GM18867 (cell line): ENCODE results near the gene CNTNAP2.
"Not testable (repeated sequence)": the region's sequence is repeated elsewhere in the genome, so short reads cannot be mapped to it uniquely, and the experiment has no call there.

Source experiments
- ATAC-seq: cut with Tn5 transposase; IDR thresholded peaks from one replicate; pipeline ENCODE4 v1.9.1; 2021; ENCODE audit warnings: mild to moderate bottlenecking, moderate library complexity; ENCODE audit not compliant: unreplicated experiment

CNTNAP2 gene

GRCh38 chr7:148435715-148436114, 2319.1 kb downstream of the CNTNAP2 start:
- no peak for ATAC-seq

- ATAC-seq, result no peak
These were observed 2319.5 kb downstream of the CNTNAP2 start for GRCh38 chr7:148436135-148436534.

GRCh38 chr7:148436571-148436970, 2320.0 kb downstream of the CNTNAP2 start:
- ATAC-seq, result peak; percentile 60

GRCh38 chr7:148437043-148437442, 2320.4 kb downstream of the CNTNAP2 start:
- no peak for ATAC-seq

- no peak for ATAC-seq
These were observed 2325.6 kb downstream of the CNTNAP2 start for GRCh38 chr7:148442141-148442655.

- ATAC-seq, result no peak
These were observed 2326.3 kb downstream of the CNTNAP2 start for GRCh38 chr7:148442933-148443332.

GRCh38 chr7:148445260-148446044, 2328.9 kb downstream of the CNTNAP2 start:
- ATAC-seq, result no peak

GRCh38 chr7:148447221-148447849, 2330.7 kb downstream of the CNTNAP2 start:
- ATAC-seq, result peak; percentile 84

GRCh38 chr7:148451526-148451925, 2334.9 kb downstream of the CNTNAP2 start:
- ATAC-seq, result not testable (repeated sequence)

GRCh38 chr7:148456351-148456750, 2339.8 kb downstream of the CNTNAP2 start:
- no peak for ATAC-seq

GRCh38 chr7:148457310-148457921, 2340.8 kb downstream of the CNTNAP2 start:
- no peak for ATAC-seq

GRCh38 chr7:148458263-148458662, 2341.7 kb downstream of the CNTNAP2 start:
- ATAC-seq, result no peak

GRCh38 chr7:148461392-148462179, 2345.0 kb downstream of the CNTNAP2 start:
- no peak for ATAC-seq

GRCh38 chr7:148462774-148463173, 2346.2 kb downstream of the CNTNAP2 start:
- ATAC-seq, result not testable (repeated sequence)

- no peak for ATAC-seq
These were observed 2346.6 kb downstream of the CNTNAP2 start for GRCh38 chr7:148463210-148463609.

- ATAC-seq, result no peak
These were observed 2348.3 kb downstream of the CNTNAP2 start for GRCh38 chr7:148464947-148465346.

GRCh38 chr7:148465441-148465840, 2348.8 kb downstream of the CNTNAP2 start:
- not testable (repeated sequence) for ATAC-seq

- no peak for ATAC-seq
These were observed 2349.5 kb downstream of the CNTNAP2 start for GRCh38 chr7:148466120-148466519.

- ATAC-seq, result no peak
These were observed 2352.1 kb downstream of the CNTNAP2 start for GRCh38 chr7:148468700-148469098.
